DMS 273 (cell line): Measurements from ENCODE around the gene B4GALT7.
"Not testable (repeated sequence)": the region's sequence is repeated elsewhere in the genome, so short reads cannot be mapped to it uniquely, and the experiment has no call there.

Experiments
- DNase-seq: peaks from one replicate; lab custom pipeline; 2025; ENCODE audit not compliant: unreplicated experiment; lab: John Stamatoyannopoulos, UW

The B4GALT7 gene, protein sequence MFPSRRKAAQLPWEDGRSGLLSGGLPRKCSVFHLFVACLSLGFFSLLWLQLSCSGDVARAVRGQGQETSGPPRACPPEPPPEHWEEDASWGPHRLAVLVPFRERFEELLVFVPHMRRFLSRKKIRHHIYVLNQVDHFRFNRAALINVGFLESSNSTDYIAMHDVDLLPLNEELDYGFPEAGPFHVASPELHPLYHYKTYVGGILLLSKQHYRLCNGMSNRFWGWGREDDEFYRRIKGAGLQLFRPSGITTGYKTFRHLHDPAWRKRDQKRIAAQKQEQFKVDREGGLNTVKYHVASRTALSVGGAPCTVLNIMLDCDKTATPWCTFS

DNA sequence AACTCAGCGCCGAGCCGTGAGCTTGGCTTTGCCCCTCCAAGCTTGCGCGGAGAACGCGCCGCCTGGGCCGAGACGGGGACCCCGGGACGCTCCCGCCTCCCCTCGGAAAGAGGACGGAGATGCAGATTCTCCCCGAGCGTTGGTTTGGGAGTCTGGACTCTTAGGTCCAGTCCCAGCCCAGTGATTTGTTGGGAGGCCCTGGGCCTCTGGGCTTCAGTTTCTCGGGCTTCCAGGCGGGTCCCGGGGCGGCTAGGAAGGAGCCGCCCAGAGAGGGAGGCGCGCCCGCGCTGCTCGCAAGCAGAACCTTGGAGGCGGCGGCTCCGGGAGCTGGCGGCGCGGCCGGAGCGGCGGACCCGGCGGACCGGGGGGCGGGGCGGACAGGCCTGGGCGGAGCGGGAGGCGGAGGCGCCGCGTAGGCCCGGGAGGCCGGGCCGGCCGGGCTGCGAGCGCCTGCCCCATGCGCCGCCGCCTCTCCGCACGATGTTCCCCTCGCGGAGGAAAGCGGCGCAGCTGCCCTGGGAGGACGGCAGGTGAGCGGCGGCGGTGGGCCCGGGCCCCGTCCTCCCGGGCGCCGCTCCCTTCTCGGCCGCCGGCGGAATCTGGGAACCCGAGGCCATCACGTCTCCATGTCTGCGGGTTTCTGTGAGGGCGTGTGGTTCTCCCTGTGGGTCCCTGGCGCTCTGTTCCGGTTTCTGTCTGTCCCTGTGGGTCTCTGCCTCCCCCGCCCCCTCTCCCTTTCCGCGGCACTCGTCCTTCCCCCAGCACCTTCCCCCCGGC, at the start of gene B4GALT7:
Gene B4GALT7 (plus strand): TSS at position 402 of the 777 bp plus-strand sequence. CDS start 79 bp downstream, at position 481.
- DNase-seq = peak; percentile 93

- no peak for DNase-seq
Observed at GRCh38 chr5:177552839-177553455, 47.0 kb upstream of the B4GALT7 start.

GRCh38 chr5:177553671-177554429, 46.1 kb upstream of the B4GALT7 start:
- DNase-seq = peak; percentile 70

- peak; percentile 98 for DNase-seq
Observed at GRCh38 chr5:177554474-177555111, 45.3 kb upstream of the B4GALT7 start, which contains the start of gene FAM193B. TSS of gene FAM193B (minus strand) at chr5:177554563. CDS start at chr5:177554458, 105 bp downstream.

DNA sequence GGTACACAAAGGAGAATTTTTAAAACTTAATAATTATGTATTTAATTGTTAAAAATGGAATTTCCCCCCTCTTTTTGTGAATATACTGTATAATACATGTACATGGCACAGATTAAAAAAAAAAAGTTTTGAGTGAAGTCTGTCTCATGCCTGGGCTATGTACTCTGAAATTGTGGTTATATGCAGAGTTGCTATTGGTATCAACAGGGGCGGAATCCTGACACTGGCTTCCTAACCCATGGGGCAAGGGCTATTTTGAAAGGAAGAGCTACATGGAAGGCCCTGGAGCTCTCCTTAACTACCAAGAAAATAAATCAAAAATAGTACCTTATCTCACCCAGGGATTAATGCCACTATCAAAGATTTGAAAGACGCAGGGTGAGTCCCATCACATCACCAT, 44.7 kb upstream of the B4GALT7 start:
- no peak for DNase-seq

- no peak for DNase-seq
Observed at GRCh38 chr5:177555665-177556064, 44.3 kb upstream of the B4GALT7 start.

GRCh38 chr5:177557041-177557647, 42.8 kb upstream of the B4GALT7 start:
- DNase-seq = peak; percentile 17

DNA sequence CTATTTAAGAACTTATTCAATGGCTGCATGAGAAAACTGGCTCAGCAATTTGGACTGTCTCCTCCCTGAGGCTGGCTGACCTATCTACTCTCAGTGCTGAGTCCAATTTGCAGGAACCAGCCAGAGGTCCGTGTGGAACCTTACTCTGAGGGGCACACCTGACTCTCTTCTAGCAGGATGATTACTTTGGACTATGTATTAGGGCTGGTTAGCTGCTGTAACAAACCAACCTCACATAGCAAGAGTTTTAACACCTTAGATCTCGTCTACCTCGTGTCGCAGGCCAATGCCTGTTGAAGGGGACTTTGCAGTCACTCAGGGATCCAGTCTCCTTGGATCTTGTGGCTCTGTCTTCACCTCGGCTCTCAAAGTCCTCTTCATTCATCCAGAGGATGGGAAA, 42.1 kb upstream of the B4GALT7 start:
- DNase-seq = no peak

- DNase-seq = not testable (repeated sequence)
Observed at GRCh38 chr5:177559446-177559941, 40.4 kb upstream of the B4GALT7 start.

GRCh38 chr5:177565046-177565445, 34.9 kb upstream of the B4GALT7 start:
- no peak for DNase-seq

GRCh38 chr5:177568326-177568725, 31.6 kb upstream of the B4GALT7 start:
- no peak for DNase-seq

GRCh38 chr5:177569894-177570293, 30.0 kb upstream of the B4GALT7 start:
- no peak for DNase-seq

- no peak for DNase-seq
Observed at GRCh38 chr5:177575488-177575887, 24.4 kb upstream of the B4GALT7 start.

DNA sequence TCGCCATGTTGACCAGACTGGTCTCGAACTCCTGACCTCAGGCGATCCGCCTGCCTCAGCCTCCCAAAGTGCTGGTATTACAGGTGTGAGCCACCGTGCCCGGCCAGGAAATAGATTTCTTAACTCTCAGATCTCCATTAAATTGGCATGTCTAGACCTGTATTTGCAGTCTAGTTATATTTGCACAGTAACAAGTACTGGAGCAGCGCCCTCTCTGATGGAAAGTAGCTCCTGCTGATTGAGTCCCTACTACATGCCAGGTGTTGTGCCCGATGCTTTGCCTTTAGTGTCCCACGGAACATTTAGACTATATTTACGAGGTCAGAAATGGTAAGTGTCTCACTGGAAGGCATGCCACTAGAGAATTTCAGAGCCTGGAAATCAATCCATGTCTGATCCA, 23.8 kb upstream of the B4GALT7 start:
- peak; percentile 52 for DNase-seq

- DNase-seq = no peak
Observed at GRCh38 chr5:177578316-177578715, 21.6 kb upstream of the B4GALT7 start.

DNA sequence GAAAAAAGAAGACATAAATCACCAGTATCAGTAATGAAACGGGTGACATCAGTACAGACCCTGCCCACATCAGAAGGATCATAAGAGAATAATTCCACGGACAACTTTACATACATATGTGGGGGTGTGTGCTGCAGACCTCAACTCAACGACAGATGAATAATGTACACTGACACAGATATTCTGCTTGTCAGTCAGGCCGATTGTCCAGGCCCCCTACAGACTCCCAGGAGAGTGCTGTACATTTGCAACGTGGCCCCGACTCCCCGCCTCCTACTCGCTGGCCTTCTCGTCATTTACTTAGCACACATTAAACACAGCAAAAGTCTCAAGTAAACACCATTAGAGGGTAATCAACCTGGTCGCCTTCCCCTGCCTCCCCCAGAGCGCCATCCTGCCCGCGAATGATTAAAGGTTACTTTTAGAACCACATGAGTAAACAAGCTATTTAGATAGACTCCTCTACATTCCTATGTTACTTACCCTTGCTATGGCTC, 11.5 kb upstream of the B4GALT7 start:
- DNase-seq = no peak

DNA sequence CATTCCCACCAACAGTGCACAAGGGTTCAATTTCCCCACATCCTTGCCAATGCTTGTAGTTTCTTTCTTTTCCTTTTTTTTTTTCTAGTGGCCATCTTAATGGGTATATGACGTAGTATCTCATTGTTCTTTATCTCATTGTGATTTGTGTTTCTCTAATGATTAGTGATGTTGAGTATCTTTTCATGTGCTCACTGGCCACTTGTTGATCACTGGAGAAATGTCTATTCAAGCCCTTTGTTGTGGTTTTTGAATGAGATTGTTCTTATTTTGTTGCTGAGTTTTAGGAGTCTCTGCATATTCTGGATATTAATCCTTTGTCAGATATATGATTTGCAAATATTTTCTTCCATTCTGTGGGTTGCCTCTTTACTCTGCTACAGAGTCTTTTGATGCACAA, 9.5 kb upstream of the B4GALT7 start:
- no peak for DNase-seq

DNA sequence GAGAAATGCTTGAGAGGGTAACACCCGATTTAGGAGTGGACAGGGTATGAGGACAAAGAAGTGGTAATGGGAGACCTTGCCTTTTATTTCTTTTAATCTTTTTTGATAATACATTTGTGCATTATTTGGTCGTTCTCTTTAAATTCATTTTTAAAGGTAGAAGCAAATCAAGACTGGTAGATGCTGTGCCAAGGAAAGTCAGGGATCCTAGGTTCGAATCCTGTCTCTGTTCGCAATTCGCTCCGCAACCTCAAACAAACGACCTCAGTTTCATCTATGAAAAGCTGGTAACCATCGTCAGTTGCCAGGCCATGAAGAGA, 8.3 kb upstream of the B4GALT7 start:
- no peak for DNase-seq

- DNase-seq = peak; percentile 94
Observed at GRCh38 chr5:177592010-177592834, 7.7 kb upstream of the B4GALT7 start, which contains the start of gene TMED9. TSS of gene TMED9 (plus strand) at chr5:177592203. CDS start at chr5:177592215, 12 bp downstream.
